PC-9 (cell line): ENCODE measurements around the gene ATRN. TPM values are rescaled to one million over a fixed set of nuclear protein-coding genes. Genes with fewer than 3 reads are reported as not detected.
"Not testable (repeated sequence)": the region's sequence is repeated elsewhere in the genome, so short reads cannot be mapped to it uniquely, and the experiment has no call there.

Source experiments
- BruUV-seq: library from RNA; stranded (reverse); fragments of 400-500 nt; replicated peaks from 2 replicates; lab custom pipeline; 2021; lab: Mats Ljungman, UMichigan
- CTCF ChIA-PET: fragments of 300-600 bp; sonication (Branson Sonifier 250); formaldehyde crosslinking; loops from one replicate; lab custom pipeline; 2022; ENCODE audit warnings: antibody characterized with exemption; lab: Charles Lee
- POLR2A ChIA-PET: fragments of 300-600 bp; sonication (Branson Sonifier 250); formaldehyde crosslinking; loops from one replicate; lab custom pipeline; 2022; ENCODE audit warnings: antibody characterized with exemption; ENCODE audit not compliant: unreplicated experiment; lab: Charles Lee
- DNase-seq, 2 experiments: peaks; one replicate each; pipeline versions ENCODE4 v3.0.0 to v3.0.0-alpha.2; 2015 to 2022; ENCODE audit warnings: mixed read lengths in 1 of 2
- H2AFZ ChIP-seq: fragments of 200-600 bp; sonication (generic); 2 replicates; pipeline ENCODE4 v1.8.1; 2017; ENCODE audit warnings: antibody characterized with exemption
- H3F3A ChIP-seq: fragments of 200-600 bp; sonication (generic); 2 replicates; pipeline ENCODE4 v1.8.1; 2017; ENCODE audit warnings: antibody characterized with exemption, mild to moderate bottlenecking, low read depth; ENCODE audit not compliant: insufficient read depth
- H3K27ac ChIP-seq: fragments of 200-600 bp; sonication (generic); 2 replicates; pipeline ENCODE4 v1.6.1; 2016; ENCODE audit warnings: mixed run types
- H3K27me3 ChIP-seq: fragments of 200-600 bp; sonication (generic); 2 replicates; pipeline ENCODE4 v1.6.1; 2016; ENCODE audit warnings: low read depth, mixed run types; ENCODE audit not compliant: insufficient read depth
- H3K36me3 ChIP-seq: fragments of 200-600 bp; sonication (generic); 2 replicates; pipeline ENCODE4 v1.6.1; 2016; ENCODE audit warnings: low read depth, mixed run types
- H3K4me1 ChIP-seq: fragments of 200-600 bp; sonication (generic); replicated peaks from 2 replicates; pipeline ENCODE4 v1.6.1; 2016; ENCODE audit warnings: mixed run types; ENCODE audit not compliant: insufficient read depth
- H3K4me2 ChIP-seq: fragments of 200-600 bp; sonication (generic); 2 replicates; pipeline ENCODE4 v1.6.1; 2017; ENCODE audit warnings: mixed run types
- H3K4me3 ChIP-seq: fragments of 200-600 bp; sonication (generic); 2 replicates; pipeline ENCODE4 v1.6.1; 2016; ENCODE audit warnings: mixed run types
- H3K79me2 ChIP-seq: fragments of 200-600 bp; sonication (generic); 2 replicates; pipeline ENCODE4 v1.6.1; 2017; ENCODE audit warnings: low read depth, mixed run types
- H3K9me2 ChIP-seq: fragments of 200-600 bp; sonication (generic); 2 replicates; pipeline ENCODE4 v1.8.1; 2017; ENCODE audit warnings: mild to moderate bottlenecking; ENCODE audit not compliant: insufficient read depth
- H3K9me3 ChIP-seq: fragments of 200-600 bp; sonication (generic); 2 replicates; pipeline ENCODE4 v1.8.1; 2016; ENCODE audit warnings: low read depth; ENCODE audit not compliant: insufficient read depth
- H4K20me1 ChIP-seq: fragments of 200-600 bp; sonication (generic); 2 replicates; pipeline ENCODE4 v1.8.1; 2017; ENCODE audit not compliant: insufficient read depth
- EZH2 ChIP-seq: fragments of 200-600 bp; sonication (generic); IDR thresholded peaks from 2 replicates; pipeline ENCODE4 v1.8.0; 2017; ENCODE audit warnings: antibody characterized with exemption, low read depth
- intact Hi-C: fragments of 100-400 bp; cut with micrococcal nuclease; formaldehyde crosslinking; loops from one replicate; pipeline ENCODE4 v1.10.0; 2022; ENCODE audit not compliant: unreplicated experiment
- total RNA-seq: library from RNA; stranded (reverse); gene quantifications from 2 replicates; pipeline ENCODE4 v1.2.3, GENCODE V29; 2021
- TF ChIP-seq, protein P1 (sequence below): fragments of 200-600 bp; sonication (generic); conservative IDR thresholded peaks from 2 replicates; pipeline ENCODE4 v1.6.1; 2017; ENCODE audit warnings: mixed run types, antibody characterized with exemption, mild to moderate bottlenecking, moderate library complexity

Gene ATRN
- total RNA-seq, 1 experiment from 2014 or later = 34.9 TPM

DNA sequence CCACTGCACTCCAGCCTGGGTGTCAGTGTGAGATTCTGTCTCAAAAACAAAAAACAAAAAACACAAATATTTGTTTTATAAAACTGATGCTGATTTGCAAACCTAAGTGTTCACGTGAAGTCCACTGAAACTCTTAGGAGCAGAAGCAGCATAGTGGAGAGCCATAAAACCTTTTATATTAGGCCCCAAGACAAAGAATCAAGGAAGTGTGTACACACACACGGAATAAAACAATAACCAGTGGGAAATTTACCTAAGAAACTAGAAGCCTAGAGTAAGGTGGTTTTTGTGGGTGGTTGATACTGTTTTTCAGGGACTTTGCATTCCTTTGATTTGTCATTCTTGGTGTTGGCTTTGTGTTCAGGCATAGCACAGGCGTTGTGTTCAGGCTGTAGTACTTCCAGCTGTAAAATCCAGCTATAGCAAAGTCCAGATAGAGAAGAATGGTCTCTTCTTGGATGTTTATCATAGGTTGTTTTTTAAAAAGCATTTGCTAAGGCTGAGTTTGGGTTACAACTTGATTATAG, 61.3 kb downstream of the ATRN start:
- no TSS peak for BruUV-seq
- Histone ChIP-seq H3K4me2 (no peak overlapping the region), H2AFZ (no peak overlapping the region), H3K9me3 (no peaks in the 10 kb centered on the region), H3K27ac (no peak overlapping the region), H3K4me3 (no peak overlapping the region), H3K36me3 (no peaks in the 10 kb centered on the region), H3K79me2 (no peaks in the 10 kb centered on the region; the same call in 1 of the 2 replicates), H3K27me3 (no peaks in the 10 kb centered on the region), H3F3A (no peaks in the 10 kb centered on the region; the same call in none of the 2 replicates), H3K9me2 (no peaks in the 10 kb centered on the region), H4K20me1 (no peaks in the 10 kb centered on the region; the same call in 1 of the 2 replicates), H3K4me1 (no peaks in the 10 kb centered on the region)
- no peak for DNase-seq
- TF ChIP-seq EZH2 = no peak
- TF ChIP-seq, protein P1, sequence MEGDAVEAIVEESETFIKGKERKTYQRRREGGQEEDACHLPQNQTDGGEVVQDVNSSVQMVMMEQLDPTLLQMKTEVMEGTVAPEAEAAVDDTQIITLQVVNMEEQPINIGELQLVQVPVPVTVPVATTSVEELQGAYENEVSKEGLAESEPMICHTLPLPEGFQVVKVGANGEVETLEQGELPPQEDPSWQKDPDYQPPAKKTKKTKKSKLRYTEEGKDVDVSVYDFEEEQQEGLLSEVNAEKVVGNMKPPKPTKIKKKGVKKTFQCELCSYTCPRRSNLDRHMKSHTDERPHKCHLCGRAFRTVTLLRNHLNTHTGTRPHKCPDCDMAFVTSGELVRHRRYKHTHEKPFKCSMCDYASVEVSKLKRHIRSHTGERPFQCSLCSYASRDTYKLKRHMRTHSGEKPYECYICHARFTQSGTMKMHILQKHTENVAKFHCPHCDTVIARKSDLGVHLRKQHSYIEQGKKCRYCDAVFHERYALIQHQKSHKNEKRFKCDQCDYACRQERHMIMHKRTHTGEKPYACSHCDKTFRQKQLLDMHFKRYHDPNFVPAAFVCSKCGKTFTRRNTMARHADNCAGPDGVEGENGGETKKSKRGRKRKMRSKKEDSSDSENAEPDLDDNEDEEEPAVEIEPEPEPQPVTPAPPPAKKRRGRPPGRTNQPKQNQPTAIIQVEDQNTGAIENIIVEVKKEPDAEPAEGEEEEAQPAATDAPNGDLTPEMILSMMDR = no peak
- intact Hi-C loops = no loop called here
- CTCF ChIA-PET = no interaction called here
- POLR2A ChIA-PET = no interaction called here

DNA sequence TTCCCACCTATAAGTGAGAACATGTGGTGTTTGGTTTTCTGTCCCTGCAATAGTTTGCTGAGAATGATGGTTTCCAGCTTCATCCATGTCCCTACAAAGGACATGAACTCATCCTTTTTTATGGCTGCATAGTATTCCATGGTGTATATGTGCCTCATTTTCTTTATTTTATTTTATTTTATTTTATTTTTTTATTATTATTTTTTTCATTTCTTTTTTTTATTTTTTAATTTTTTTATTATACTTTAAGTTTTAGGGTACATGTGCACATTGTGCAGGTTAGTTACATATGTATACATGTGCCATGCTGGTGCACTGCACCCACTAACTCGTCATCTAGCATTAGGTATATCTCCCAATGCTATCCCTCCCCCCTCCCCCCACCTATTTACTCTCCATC, 66.9 kb downstream of the ATRN start:
- intact Hi-C loops, H4K20me1 ChIP-seq, H2AFZ ChIP-seq, H3K4me3 ChIP-seq, H3K79me2 ChIP-seq, H3K9me2 ChIP-seq, CTCF ChIA-PET, H3K27me3 ChIP-seq, BruUV-seq, H3F3A ChIP-seq, DNase-seq, H3K36me3 ChIP-seq, H3K4me1 ChIP-seq, H3K9me3 ChIP-seq, H3K4me2 ChIP-seq, H3K27ac ChIP-seq: not testable (repeated sequence)
- POLR2A ChIA-PET = interaction anchor here (0.7 kb wide), 1 partner anchor 26 kb away, joined by 7 read pairs; no protein-coding TSS in a partner anchor

DNA sequence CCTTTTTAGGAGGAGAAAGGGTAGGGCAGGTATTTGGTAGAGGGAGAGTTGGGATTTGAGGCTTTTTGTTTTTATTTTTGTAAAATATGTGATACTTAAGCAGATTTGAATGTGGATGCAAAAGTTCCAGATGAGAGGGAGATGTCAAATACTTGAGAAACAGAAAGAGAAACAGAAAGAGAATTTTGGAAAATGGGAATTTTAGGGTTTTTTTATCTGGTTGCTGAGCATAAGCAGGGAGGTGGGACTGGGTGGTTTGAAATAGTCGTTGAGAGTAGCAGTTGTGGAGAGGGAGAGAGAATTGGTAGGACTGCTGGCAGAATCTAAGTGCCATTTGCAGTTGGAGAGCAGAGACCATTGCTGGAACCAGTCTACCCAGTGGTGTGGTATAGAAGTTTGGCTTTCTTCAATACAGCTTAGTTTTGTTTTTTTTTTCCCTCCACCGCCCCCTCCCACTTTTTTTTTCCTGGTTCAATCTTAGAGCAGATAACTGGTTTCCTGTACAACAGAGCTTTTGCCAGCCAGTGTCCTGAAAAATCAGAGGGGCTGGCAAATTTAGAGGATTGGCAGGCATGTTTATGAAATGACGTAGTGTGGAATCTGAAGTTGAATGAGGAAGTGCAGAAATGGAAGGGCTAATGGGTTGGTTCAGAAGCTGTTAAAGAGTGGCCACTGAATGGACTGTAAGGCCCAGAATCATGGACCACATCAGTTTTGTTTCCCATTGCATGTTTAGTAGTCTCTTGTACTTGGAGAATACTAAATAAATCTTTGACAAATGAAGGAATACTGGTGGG, 68.7 kb downstream of the ATRN start:
- DNase-seq = no peak
- no peak overlapping the region for H3K4me3 ChIP-seq
- intact Hi-C loops = no loop called here
- no peaks in the 10 kb centered on the region for H3K4me1 ChIP-seq
- H4K20me1 ChIP-seq = no peaks in the 10 kb centered on the region
- H3K27ac ChIP-seq = no peak overlapping the region
- BruUV-seq = no TSS peak
- H3K4me2 ChIP-seq = no peak overlapping the region
- H3K36me3 ChIP-seq = no peaks in the 10 kb centered on the region
- H3K9me3 ChIP-seq = no peaks in the 10 kb centered on the region
- no peaks in the 10 kb centered on the region for H3K9me2 ChIP-seq
- CTCF ChIA-PET = no interaction called here
- no peaks in the 10 kb centered on the region for H3K79me2 ChIP-seq
- H3F3A ChIP-seq = no peaks in the 10 kb centered on the region
- no peak for TF ChIP-seq EZH2
- TF ChIP-seq, protein P1 = no peak
- H3K27me3 ChIP-seq = no peaks in the 10 kb centered on the region
- POLR2A ChIA-PET = no interaction called here
- no peak overlapping the region for H2AFZ ChIP-seq
